ENCODE measurements around the gene NPAS2. TPM values are rescaled to one million over a fixed set of nuclear protein-coding genes. Genes with fewer than 3 reads are reported as not detected.

Gene NPAS2
- total RNA-seq, 1 experiment from 2014 or later, result 20.4 TPM

DNA sequence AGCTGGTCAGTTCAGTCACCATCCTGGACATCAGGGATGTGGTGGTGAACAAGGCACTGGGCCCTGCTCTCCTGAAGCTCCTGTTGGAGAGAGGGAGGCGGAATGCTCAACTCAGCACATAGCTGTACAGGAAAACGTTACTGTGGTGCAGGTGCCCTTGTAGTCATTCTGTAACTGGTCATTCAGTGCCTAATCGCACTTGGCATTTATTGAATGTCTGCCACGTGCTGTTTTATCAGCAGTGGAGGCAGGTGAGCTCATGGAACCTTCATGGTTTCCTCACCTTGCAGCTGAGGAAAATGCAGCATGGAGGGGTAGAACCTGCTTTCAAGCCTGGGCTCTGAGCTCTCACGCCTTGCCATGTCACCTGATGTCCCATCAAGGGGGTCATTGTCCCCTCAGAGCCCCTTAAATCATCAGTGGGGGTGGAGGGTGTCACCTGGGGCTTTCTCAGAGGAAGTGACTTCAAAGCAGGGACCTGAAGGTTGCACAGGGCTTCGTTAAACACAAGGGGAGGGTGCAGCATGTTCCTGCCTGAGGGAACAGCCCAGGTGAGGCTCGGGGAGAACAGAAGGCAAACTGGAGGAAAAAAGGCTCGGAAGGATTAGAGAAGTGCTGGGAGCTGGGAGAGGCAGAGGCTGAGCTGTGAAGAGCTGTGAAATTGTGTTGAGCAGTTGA lies 126.1 kb downstream of the NPAS2 start:
- no peaks in the 10 kb centered on the region for H3K27me3 ChIP-seq (ENCODE audit: insufficient read depth, low read length)
- H3K4me3 ChIP-seq (replicated peaks in 1 of 2; ENCODE audit: low read depth in 1 of 2, low read length in 2 of 2), result no peak overlapping the region
- ATAC-seq (no peak), DNase-seq (ENCODE audit: low read depth, low spot score) (no peak)
- no peaks in the 10 kb centered on the region for H4K20me1 ChIP-seq (ENCODE audit: insufficient read depth)
- no peak overlapping the region for H3K27ac ChIP-seq (ENCODE audit: low read depth, low read length)
- RAD21 ChIA-PET (ENCODE audit: low non-redundant PET in 1 of 2, low total read pairs in 2 of 2, uncharacterized antibody in 2 of 2, unreplicated experiment in 2 of 2), result no interaction called here
- H3K9me3 ChIP-seq (ENCODE audit: control insufficient read depth in 1 of 2, insufficient read depth in 1 of 2, low read depth in 1 of 2, low read length in 2 of 2), result no peaks in the 10 kb centered on the region
- H3K9ac ChIP-seq (ENCODE audit: low read length), result no peak overlapping the region
- H3K4me1 ChIP-seq (ENCODE audit: control insufficient read depth in 1 of 2, insufficient read depth in 2 of 2, low read length in 2 of 2), result no peaks in the 10 kb centered on the region
- BruUV-seq (replicated peaks), result no TSS peak
- no peaks in the 10 kb centered on the region for H3K9me2 ChIP-seq (ENCODE audit: insufficient read depth)
- H3K79me2 ChIP-seq (ENCODE audit: insufficient read depth, low read length), result no peaks in the 10 kb centered on the region
- no peaks in the 10 kb centered on the region for H3K36me3 ChIP-seq (ENCODE audit: control insufficient read depth in 1 of 2, insufficient read depth in 2 of 2, low read length in 2 of 2)
- intact Hi-C loops (cut with micrococcal nuclease), result no loop called here
- H3K4me2 ChIP-seq (ENCODE audit: low read length), result no peak overlapping the region
- CTCF ChIA-PET, result no interaction called here
- POLR2A ChIA-PET, result no interaction called here
- no peak overlapping the region for H2AFZ ChIP-seq (ENCODE audit: low read depth, low read length, poor library complexity, severe bottlenecking)
- TF ChIP-seq, protein P1, sequence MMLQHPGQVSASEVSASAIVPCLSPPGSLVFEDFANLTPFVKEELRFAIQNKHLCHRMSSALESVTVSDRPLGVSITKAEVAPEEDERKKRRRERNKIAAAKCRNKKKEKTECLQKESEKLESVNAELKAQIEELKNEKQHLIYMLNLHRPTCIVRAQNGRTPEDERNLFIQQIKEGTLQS (IDR thresholded peaks at IDR 0.05), result no peak
- no peak for TF ChIP-seq CEBPB (IDR thresholded peaks at IDR 0.05; ENCODE audit: low read depth)
- TF ChIP-seq POLR2AphosphoS5 (IDR thresholded peaks at IDR 0.05; ENCODE audit: low read depth, low read length), result no peak
- TF ChIP-seq YY1 (IDR thresholded peaks at IDR 0.05; ENCODE audit: extremely low read depth, insufficient replicate concordance, low read depth, low read length), result no peak
- TF ChIP-seq FOSL1 (IDR thresholded peaks at IDR 0.05; ENCODE audit: low read depth), result no peak
- no peak for TF ChIP-seq TCF7L2 (IDR thresholded peaks at IDR 0.05; ENCODE audit: borderline replicate concordance, extremely low read depth, insufficient read depth, insufficient read length)
- TF ChIP-seq RAD21 (IDR thresholded peaks at IDR 0.05; ENCODE audit: low read depth), result no peak
- no peak for TF ChIP-seq SRF (IDR thresholded peaks at IDR 0.05; ENCODE audit: low read depth)
- TF ChIP-seq SP1 (IDR thresholded peaks at IDR 0.05; ENCODE audit: low read depth), result no peak
- TF ChIP-seq, protein P2, sequence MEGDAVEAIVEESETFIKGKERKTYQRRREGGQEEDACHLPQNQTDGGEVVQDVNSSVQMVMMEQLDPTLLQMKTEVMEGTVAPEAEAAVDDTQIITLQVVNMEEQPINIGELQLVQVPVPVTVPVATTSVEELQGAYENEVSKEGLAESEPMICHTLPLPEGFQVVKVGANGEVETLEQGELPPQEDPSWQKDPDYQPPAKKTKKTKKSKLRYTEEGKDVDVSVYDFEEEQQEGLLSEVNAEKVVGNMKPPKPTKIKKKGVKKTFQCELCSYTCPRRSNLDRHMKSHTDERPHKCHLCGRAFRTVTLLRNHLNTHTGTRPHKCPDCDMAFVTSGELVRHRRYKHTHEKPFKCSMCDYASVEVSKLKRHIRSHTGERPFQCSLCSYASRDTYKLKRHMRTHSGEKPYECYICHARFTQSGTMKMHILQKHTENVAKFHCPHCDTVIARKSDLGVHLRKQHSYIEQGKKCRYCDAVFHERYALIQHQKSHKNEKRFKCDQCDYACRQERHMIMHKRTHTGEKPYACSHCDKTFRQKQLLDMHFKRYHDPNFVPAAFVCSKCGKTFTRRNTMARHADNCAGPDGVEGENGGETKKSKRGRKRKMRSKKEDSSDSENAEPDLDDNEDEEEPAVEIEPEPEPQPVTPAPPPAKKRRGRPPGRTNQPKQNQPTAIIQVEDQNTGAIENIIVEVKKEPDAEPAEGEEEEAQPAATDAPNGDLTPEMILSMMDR (IDR thresholded peaks at IDR 0.05 in 2 of 3, conservative IDR thresholded peaks at IDR 0.05 in 1 of 3; ENCODE audit: borderline replicate concordance in 1 of 3, insufficient read depth in 1 of 3, low read depth in 2 of 3, low read length in 2 of 3), result no peak
- no peak for TF ChIP-seq JUND (IDR thresholded peaks at IDR 0.05)
- TF ChIP-seq POLR2A (IDR thresholded peaks at IDR 0.05; ENCODE audit: borderline replicate concordance, extremely low read depth, insufficient read depth, insufficient read length), result no peak

Measured in HCT116 (cell line).